ENCODE data around the gene YIPF5.

YIPF5 gene

GRCh38 chr5:144122081-144122480 lies 48.4 kb downstream of the YIPF5 start:
- no peak for DNase-seq

- DNase-seq: no peak
Measured at GRCh38 chr5:144121577-144121976, 48.9 kb downstream of the YIPF5 start.

- DNase-seq: no peak
Measured at GRCh38 chr5:144120661-144121180, 49.7 kb downstream of the YIPF5 start.

GRCh38 chr5:144117412-144117811 lies 53.0 kb downstream of the YIPF5 start:
- no peak for DNase-seq

GRCh38 chr5:144114571-144114970 lies 55.9 kb downstream of the YIPF5 start:
- no peak for DNase-seq

All from NCI-H2227 treated with DMSO at 0.1 percent for 48 hours (cell line).